GM21717 (cell line): ENCODE results near the gene RPS16.

ENCODE experiments used
- ATAC-seq: cut with Tn5 transposase; IDR thresholded peaks from one replicate; pipeline ENCODE4 v1.9.1; 2021; ENCODE audit warnings: mild to moderate bottlenecking, moderate library complexity; ENCODE audit not compliant: unreplicated experiment

RPS16 gene

DNA sequence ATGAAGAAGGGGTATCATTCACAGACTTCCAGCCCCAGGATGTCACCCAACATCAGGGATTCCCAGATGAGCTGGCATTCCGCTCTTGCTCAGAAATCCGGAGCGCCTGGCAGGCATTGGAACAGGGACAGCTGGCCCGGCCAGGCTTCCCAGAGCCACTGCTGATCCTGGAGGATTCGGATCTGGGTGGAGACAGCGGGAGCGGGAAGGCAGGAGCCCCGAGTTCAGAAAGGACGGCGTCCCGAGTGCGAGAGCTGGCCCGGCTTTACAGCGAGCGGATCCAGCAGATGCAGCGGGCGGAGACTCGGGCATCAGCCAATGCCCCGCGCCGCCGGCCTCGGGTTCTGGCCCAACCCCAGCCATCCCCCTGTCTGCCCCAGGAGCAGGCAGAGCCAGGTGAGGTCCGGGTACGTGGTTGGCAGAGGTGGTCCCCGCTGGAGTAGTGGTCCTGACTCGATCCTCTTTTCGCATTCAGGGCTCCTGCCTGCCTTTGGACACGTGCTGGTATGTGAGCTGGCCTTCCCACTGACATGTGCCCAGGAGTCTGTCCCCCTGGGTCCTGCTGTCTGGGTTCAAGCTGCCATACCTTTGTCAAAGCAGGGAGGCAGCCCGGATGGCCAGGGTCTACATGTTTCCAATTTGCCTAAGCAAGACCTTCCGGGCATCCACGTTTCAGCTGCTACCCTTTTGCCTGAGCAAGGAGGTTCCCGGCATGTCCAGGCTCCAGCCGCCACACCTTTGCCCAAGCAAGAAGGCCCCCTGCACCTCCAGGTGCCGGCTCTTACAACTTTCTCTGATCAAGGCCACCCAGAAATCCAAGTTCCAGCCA, 12.3 kb downstream of the RPS16 start:
- ATAC-seq: no peak

DNA sequence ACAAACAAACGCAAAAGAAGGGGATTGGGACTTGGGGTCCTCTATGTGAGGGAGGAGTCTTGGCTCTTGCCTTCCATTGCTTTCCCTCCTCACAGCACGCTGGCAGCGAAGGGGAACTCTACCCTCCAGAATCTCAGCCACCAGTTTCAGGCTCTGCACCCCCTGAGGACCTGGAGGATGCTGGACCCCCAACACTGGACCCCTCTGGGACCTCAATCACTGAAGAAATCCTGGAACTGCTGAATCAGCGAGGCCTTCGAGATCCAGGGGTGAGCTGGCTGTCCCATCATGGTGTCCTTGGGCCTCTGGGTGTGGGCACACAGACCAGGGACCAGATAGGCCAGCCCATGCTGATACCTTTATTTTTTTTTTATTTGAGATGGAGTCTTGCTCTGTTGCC, 13.7 kb downstream of the RPS16 start:
- ATAC-seq: no peak

DNA sequence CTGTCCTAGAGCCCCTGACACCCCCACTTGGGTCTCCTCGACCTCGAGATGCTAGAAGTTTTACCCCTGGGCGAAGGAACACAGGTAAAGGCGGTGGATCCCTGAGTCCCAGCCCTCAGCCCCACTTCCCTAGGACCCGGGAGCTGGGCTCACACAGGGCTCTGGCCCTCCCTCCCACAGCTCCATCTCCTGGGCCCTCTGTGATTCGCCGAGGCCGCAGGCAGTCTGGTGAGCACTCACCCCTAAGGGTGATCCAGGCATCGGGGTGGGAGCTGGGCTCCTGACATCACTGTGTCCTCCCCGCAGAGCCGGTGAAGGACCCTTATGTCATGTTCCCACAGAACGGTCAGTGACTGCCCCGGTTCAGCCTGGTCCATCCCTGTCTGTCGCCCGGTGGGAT, 15.0 kb downstream of the RPS16 start:
- no peak for ATAC-seq

DNA sequence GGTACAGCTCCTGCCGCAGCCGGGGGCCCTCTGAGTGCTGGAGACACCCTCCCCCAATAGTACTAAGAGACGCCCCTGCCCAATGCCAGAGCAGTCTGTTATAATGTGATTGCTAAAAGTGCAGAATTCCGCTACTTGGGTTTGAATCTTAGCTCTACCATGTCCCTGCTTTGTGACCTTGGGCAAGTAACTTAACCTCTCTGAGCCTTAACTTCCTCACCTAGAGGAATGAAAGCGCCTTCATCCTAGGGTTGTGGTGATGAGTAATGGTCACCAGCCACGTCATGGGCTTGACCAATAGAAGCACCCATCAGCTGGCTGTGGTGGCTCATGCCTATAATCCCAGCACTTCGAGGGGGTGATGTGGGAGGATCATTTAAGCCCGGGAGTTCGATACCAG, 16.7 kb downstream of the RPS16 start:
- no peak for ATAC-seq

DNA sequence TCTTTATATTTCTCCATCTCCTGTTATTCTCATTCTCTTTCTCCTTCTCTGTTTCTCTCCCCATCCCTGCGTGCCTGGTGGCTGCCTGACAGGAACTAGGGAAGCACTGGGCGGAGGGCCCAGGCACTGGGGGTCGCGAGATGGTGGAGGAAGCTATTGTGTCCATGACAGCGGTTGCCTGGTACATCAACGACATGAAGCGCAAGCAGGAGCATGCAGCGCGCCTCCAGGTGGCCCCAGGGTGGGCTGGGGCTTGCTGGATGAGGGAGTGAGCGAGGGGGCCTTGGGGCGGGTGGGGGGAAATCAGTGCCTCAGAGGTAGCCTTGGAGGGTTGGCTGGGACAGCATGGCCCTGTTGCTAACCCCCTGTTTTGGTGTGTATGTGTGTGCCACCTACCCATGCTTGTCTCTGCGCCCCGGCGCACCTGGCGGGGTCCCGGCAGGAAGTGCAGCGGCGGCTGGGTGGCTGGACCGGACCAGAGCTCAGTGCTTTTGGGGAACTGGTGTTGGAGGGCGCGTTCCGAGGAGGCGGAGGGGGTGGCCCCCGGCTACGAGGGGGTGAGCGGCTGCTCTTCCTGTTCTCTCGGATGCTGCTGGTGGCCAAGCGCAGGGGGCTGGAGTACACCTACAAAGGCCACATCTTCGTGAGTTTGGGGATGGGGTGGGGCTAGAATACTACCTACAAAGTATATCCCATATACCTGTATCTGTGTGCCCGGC, 18.1 kb downstream of the RPS16 start:
- no peak for ATAC-seq

DNA sequence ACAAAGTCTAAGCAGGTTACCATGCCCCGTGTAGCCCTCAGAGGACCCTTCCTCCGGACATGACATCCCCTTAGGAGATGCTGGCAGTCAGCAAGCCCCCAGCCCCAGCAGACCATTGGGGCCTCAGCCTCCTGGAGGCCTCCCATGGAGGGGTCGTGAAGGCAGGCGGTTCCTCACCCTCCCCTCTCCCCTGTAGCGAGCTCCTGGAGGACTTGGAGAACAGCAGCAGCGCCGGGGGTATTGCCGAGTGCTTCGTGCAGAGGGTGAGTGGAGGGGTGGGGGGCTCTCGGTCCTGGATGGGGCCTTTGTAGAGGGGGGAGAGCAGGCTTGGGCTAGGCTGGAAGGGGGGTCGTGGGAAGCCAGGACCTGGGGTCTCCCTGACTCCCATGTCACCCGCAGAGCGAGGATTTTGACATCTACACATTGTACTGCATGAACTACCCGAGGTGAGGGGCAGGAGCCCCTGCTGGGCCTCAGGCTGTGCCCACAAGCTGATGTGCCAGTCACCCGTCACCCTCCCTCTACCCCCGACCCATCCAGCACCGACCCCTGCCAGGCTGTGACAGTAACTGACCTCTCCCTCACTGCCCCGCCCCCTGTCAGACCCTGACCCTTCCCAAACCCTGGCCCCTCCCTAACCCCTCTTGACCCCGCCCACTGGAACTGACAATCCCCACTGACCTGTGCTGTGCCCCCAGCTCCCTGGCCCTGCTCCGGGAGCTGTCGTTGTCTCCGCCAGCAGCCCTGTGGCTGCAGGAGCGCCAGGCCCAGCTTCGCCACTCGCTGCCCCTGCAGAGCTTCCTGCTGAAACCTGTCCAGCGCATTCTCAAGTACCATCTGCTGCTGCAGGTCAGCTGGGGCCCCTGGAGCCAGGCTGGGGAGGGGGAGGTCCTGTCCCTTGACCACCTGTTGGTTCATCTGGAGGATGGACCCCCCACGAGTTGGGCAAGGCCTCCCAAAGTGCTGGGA, 19.3 kb downstream of the RPS16 start:
- ATAC-seq: no peak

DNA sequence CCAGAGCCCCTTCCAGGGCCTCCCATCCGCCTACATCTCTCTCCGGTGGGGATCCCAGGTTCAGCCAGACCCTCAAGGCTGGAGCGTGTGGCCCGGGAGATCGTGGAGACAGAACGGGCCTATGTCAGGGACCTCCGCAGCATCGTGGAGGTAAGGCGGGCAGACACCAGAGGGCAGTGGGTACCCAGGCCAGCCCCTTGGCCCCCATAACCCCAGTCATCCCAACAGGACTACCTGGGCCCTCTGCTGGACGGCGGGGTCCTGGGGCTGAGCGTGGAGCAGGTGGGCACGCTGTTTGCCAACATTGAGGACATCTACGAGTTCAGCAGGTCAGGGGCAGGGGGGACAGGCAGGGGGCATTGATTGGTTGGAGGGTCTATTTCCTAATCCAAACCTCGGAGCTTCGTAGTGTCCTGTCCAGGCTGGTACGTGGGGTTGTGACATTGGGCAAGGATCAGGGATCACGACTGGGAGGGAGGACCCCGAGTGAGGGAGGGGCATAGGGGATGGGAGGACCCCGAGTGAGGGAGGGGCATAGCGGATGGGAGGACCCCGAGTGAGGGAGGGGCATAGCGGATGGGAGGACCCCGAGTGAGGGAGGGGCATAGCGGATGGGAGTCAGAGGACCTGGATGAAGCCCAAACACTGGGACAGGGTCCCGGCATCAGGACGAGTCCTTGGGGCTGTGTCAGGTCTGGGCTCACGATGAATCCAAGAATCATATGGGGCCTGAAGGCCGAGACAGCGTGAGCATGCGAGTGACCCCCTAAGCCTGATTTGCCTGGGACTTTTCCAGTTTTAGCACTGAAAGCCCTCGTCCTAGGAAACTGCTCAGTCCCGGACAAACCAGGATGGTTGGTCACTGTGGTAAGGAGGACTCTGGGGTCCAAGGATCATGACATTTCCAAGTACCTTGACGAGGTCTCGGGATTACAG, 20.4 kb downstream of the RPS16 start:
- ATAC-seq: no peak

DNA sequence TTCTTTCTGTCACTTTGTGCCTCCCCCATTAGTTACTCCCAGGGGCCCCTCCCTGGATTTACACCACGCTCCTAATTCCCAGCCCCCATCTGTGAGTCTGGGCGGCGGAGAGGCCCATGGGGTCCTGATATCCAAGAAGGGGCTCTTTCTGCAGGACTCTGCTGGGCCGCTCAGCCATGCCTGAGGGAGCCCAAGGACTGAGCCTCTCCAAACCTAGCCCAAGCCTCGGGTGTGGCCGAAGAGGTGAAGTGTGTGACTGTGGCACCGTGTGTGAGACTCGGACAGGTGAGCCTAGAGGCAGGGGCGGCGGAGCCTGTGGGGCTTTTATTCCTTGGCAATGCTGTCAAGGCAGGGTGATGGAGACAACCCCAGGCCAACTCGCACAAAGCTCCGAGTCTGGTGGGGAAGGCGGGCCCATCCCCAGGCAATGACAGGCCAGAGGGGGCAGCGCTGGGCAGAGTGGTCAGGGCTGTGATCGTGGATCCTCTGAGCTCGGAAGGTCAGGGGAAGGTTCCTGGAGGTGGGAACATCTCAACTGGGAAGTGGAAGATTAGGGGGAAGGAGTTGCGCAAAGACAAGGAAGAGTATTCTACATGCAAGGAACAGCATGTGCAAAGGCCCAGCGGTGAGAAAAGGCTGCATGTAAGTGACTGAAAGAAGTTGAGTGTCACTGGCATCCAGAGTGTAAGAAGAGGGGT, 21.7 kb downstream of the RPS16 start:
- ATAC-seq: no peak

DNA sequence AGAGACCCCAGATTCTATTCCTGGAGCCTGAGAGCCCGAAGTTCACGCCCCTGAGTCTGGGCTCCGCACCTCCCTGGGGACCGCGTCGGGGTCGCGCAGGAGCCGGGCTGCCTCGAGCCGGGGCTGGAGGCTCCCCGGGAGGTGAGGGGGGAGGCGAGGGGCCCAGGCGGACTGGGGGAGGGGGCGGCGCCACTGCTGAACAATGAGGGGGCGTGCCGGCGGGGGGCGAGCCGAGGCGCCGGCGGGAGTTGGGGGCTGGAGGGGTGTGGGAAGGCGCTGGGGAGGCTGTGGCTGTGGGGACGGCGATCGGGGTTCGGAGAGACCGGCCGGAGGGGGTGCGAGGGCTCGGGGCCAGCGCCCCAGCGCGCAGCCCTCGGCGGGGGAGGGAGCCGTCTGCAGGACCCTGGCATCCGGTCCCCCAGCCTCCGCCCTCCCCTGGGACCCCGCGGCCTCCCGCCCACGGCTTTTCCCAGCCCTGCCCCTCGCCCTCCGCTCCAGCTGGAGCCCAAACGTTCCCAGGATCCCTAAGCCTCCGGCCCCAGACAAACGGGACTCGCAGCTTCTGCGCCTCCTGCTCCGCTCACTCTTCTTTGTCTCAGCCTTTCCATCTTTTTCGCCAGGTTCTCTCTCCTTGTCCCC, 22.4 kb downstream of the RPS16 start:
- no peak for ATAC-seq

DNA sequence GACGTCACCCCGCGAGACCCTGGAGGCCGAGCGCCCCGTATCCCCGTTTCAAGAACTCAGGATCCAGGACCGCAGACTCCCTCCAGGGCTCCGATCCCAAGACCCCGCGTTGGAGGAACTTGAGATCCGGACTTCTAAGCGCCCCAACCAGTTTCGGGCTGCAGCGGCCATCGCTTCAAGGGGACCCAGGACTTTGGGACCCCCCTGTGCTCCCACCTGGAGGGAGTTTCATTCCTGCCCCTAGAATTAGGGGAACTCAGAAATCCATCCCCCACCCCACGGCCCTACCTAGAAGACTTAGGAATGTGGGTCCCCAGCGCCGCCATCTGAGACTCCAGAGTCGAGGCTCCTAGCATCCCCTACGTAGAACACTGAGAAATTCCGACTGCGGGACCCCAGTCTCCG, 22.9 kb downstream of the RPS16 start:
- ATAC-seq: no peak

DNA sequence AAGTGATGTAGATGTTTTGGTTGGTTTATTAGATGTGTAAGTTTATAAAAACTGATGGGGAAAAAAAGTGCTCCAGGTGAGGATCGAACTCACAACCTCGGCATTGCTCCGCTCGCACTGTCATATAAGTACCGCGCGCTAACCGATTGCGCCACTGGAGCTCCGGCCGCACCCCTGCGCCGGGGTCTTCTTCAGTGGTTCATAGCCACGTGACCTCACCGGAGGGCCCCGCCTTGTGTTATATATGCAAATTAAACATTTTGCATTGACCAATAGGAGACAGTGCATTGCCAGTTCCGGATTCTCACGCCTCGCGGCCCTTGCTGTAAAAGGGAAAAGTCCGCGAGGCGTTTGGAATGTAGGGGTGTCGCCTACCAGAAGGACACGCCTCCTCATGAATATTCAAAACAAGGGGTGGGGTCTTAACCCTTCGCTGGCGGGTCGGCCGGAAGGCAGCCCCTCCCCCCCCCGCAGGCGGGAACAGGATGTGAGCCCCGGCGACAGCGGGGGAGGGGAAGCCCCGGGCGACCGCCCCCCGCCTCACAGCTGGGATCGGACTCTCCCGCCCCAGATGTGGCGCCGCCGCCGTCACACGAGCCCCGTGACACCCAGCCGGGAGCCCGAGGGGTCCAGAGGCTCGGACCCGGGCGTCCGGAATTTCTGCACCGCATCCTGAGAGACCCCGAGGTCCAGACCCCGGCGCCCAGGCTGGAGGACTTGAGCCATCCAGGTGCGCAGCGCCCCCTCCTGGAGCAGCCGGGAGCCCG, 23.5 kb downstream of the RPS16 start, which contains the start of gene PLEKHG2:
Gene PLEKHG2, plus strand, starts transcription at position 570 of the 767 bp plus-strand sequence. CDS start 1,418 bp downstream, outside the sequence.
- ATAC-seq: peak; percentile 33

DNA sequence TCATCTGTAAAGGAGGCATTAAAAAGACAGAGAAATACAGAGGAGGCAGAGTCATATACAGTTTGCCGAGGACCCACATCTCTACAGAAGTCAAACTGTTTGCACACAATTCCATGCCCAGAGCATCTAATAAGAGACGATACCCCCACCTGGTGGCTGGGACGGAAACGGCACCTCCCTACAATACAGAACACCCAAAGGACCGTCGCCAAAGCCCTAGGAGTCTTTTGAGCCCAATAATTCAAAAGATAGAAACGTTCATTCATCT, 24.0 kb downstream of the RPS16 start:
- peak; percentile 10 for ATAC-seq

DNA sequence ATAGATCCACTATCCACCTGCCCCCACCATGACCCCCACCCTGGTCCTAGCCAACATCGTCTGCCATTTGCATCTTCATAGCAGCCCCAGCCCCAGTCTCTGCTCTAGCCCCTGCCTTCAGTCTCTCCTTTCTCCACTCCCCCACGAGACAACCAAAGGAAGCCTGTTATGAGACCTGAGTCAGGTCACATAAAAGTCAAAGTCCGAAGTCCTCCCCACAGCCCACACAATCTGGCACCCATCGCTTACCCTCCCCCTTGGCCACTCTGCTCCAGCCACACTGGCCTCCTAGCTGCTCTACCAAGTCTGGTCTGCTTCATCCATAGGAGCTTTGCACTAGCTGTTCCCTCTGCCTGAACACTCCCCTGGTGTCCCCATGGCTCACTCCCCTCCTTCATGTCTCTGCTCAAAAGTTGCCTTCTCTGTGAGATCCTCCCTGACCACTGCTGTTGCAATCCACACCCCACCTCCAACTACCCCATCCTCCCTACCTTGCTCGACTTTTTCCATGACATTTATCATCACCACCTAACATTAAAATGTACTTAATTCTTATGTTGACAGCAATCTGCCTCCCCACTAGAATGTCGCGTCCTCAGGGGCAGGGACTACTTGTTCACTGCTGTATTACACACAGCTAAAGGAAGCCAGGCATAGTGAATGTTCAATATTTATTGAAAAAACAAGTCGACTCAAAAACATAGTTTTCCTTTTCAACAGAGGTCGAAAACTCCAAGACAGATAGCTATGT, 24.5 kb downstream of the RPS16 start:
- ATAC-seq: no peak

DNA sequence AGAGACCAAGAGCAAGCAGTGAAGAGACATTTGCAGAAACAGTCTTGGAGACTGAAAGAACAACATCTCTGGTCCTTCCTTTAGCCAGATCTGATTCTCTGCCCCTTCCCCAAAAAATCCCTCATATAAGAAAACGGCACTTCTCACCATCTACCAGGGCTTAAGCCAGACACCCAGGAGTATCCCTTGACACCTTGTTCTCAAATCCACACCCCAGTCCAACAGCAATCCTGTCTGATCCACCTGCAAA, 25.0 kb downstream of the RPS16 start:
- ATAC-seq: no peak

DNA sequence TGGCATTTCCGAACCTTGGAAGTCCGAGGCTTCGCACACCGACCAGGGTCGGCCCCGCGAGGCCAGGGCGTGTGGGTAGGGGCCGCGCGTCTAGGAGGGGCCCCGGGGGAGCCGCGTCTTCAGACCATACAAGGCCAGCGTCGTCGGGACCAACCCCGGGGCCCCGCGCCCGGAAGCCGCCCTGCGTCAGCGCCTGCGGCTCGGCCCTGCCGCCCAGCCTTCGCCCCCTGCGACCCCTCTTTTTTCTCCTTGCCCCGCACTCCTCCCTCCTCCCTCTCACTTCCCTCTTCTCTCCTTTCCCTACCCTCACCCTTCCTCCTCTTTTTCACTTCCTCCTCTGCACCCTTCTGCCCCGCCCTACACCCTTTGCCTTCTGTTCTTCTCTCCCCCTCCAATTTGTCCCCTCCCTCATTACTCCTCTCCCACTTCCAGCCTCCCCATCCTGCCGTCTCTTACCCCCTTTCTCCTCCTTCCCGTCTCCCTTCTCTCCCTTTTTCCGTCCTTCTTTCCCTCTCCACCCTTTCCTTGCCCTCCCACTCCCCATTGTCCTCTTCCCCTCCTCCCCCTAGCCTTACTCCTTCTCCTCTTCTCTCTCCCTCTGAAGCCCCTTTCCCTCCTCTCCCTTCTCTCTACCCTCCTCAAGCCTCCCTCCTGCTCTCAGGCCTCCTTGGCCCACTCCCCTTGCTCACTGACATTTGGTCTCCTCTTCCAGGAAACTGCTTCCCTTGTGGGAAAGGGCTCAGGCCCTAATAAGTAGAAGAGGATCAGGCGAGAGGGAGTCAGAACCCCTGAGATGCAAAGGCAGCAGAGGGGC, 25.5 kb downstream of the RPS16 start:
- peak; percentile 16 for ATAC-seq

DNA sequence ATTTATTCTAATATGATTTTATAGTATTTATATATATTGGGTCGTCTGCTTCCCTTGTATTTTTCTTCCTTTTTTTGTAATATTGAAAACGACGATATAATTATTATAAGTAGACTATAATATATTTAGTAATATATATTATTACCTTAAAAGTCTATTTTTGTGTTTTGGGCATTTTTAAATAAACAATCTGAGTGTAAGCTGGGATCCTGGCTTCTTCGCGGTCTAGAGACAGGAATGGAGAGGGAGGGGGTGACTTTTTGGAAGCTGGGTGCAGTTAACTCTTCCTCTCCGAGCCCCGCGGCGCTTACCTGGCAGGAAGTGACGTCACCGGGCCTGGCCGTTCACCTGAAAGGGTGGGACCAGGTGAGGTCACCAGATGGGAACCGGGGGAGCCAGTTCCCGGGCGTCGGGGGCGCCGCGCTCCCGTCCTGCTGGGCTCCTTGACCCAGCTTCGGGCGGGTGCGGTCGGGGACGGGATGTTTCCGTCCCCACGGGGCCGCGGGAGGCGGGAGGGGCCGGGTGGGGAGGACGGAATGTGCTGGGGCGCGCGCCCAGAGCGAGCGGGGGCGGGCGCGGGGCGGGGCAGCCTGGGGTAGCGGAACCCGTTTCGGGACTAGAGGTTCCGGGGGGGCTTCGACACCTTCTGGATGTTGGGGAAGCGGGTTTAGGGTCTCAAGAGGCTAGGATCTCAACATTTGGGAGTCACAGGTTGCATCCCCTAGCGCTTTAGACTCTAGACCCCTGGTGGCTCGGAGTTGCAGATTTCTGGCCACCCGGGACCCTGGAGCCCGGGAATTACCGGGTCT, 26.3 kb downstream of the RPS16 start:
- peak; percentile 0 for ATAC-seq
